DOHH2 (cell line): ENCODE data around the gene MAPKAPK2.

ENCODE experiments used
- H3F3A ChIP-seq: fragments of 200-600 bp; sonication (generic), shearing (Covaris generic); 2 replicates; pipeline ENCODE4 v1.6.0; 2016; ENCODE audit warnings: antibody characterized with exemption, mild to moderate bottlenecking; ENCODE audit not compliant: control insufficient read depth, insufficient read depth
- H3K27ac ChIP-seq: fragments of 200-600 bp; sonication (generic); 2 replicates; pipeline ENCODE4 v1.5.1; 2014; ENCODE audit warnings: low read depth, mild to moderate bottlenecking, low read length, moderate library complexity
- H3K27me3 ChIP-seq: fragments of 200-600 bp; sonication (generic); 2 replicates; pipeline ENCODE4 v1.6.1; 2014; ENCODE audit warnings: mild to moderate bottlenecking, low read length, mixed read lengths; ENCODE audit not compliant: control insufficient read depth
- H3K36me3 ChIP-seq: fragments of 200-600 bp; sonication (generic); 2 replicates; pipeline ENCODE4 v1.6.1; 2014; ENCODE audit warnings: mild to moderate bottlenecking, low read length, moderate library complexity, mixed read lengths; ENCODE audit not compliant: control insufficient read depth
- H3K4me1 ChIP-seq: fragments of 200-600 bp; sonication (generic); 2 replicates; pipeline ENCODE4 v1.6.1; 2014; ENCODE audit warnings: mild to moderate bottlenecking, low read length, mixed read lengths; ENCODE audit not compliant: control insufficient read depth
- H3K4me2 ChIP-seq: fragments of 200-600 bp; sonication (generic); 2 replicates; pipeline ENCODE4 v1.6.0; 2014; ENCODE audit warnings: mild to moderate bottlenecking, low read length, moderate library complexity
- H3K4me3 ChIP-seq: fragments of 200-600 bp; sonication (generic); 2 replicates; pipeline ENCODE4 v1.5.1; 2014; ENCODE audit warnings: mild to moderate bottlenecking, low read length, mixed read lengths
- H3K79me2 ChIP-seq: fragments of 200-600 bp; sonication (generic); 2 replicates; pipeline ENCODE4 v1.6.1; 2014; ENCODE audit warnings: mild to moderate bottlenecking, low read length, mixed read lengths; ENCODE audit not compliant: control insufficient read depth
- H3K9me2 ChIP-seq: fragments of 200-600 bp; sonication (generic); replicated peaks from 2 replicates; pipeline ENCODE4 v1.6.1; 2014; ENCODE audit warnings: mild to moderate bottlenecking, low read length, mixed read lengths; ENCODE audit not compliant: control insufficient read depth
- H3K9me3 ChIP-seq: fragments of 200-600 bp; sonication (generic); 2 replicates; pipeline ENCODE4 v1.6.1; 2014; ENCODE audit warnings: antibody characterized with exemption, low read length, mixed read lengths; ENCODE audit not compliant: control insufficient read depth, insufficient read depth
- H4K20me1 ChIP-seq: fragments of 200-600 bp; sonication (generic); 2 replicates; pipeline ENCODE4 v1.6.0; 2014; ENCODE audit warnings: low read depth, mild to moderate bottlenecking, antibody characterized with exemption, low read length, moderate library complexity; ENCODE audit not compliant: control insufficient read depth, insufficient read depth
- CTCF ChIP-seq: fragments of 200-600 bp; sonication (generic); IDR thresholded peaks from one replicate; pipeline ENCODE4 v1.5.1; 2014; ENCODE audit warnings: antibody characterized with exemption, mild to moderate bottlenecking, low read depth, low read length; ENCODE audit not compliant: poor library complexity, severe bottlenecking
- EZH2phosphoT487 ChIP-seq: fragments of 200-600 bp; sonication (generic); IDR thresholded peaks from 2 replicates; pipeline ENCODE4 v1.6.1; 2017; ENCODE audit warnings: borderline replicate concordance, mild to moderate bottlenecking, antibody characterized with exemption, low read length, moderate library complexity, mixed read lengths

Gene MAPKAPK2

GRCh38 chr1:206728697-206728987, 43.9 kb downstream of the MAPKAPK2 start:
- Histone ChIP-seq H3K4me1 (peaks cover 16% of the 10 kb centered on the region), H3K36me3 (peaks cover 19% of the 10 kb centered on the region; the same call in 1 of the 2 replicates), H3K79me2 (peaks cover 14% of the 10 kb centered on the region), H3K4me2 (no peak overlapping the region), H3F3A (peaks cover 6% of the 10 kb centered on the region; the same call in 1 of the 2 replicates), H3K9me2 (no peaks in the 10 kb centered on the region), H3K27ac (no peak overlapping the region), H3K9me3 (no peaks in the 10 kb centered on the region), H3K4me3 (no peak overlapping the region), H3K27me3 (no peaks in the 10 kb centered on the region), H4K20me1 (peaks cover 10% of the 10 kb centered on the region; the same call in 1 of the 2 replicates)
- no peak for TF ChIP-seq EZH2phosphoT487
- no peak for TF ChIP-seq CTCF

DNA sequence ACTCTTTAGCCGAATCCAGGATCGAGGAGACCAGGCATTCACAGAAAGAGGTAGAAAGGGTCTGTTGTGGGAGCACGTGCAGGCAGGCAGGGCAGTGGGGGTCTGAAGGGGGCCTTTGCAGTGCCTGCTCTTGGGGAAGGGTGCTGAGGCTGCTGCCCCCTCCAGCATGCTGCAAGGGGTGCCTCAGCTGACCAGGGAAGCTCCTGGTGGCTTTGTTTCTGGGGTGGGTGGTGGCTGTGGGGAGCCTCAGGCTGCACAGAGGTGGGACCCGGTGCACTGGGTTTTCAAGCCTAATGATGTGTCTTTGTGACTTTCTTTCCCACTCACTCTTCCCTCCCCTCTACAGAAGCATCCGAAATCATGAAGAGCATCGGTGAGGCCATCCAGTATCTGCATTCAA, 44.3 kb downstream of the MAPKAPK2 start:
- peaks cover 19% of the 10 kb centered on the region; the same call in 1 of the 2 replicates for H3K36me3 ChIP-seq
- peaks cover 14% of the 10 kb centered on the region for H3K79me2 ChIP-seq
- TF ChIP-seq CTCF (no peak), EZH2phosphoT487 (no peak)
- no peak overlapping the region for H3K4me3 ChIP-seq
- peaks cover 16% of the 10 kb centered on the region for H3K4me1 ChIP-seq
- no peaks in the 10 kb centered on the region for H3K9me2 ChIP-seq
- H3K4me2 ChIP-seq: no peak overlapping the region
- H3F3A ChIP-seq: peaks cover 6% of the 10 kb centered on the region; the same call in 1 of the 2 replicates
- no peak overlapping the region for H3K27ac ChIP-seq
- no peaks in the 10 kb centered on the region for H3K9me3 ChIP-seq
- peaks cover 10% of the 10 kb centered on the region; the same call in 1 of the 2 replicates for H4K20me1 ChIP-seq
- no peaks in the 10 kb centered on the region for H3K27me3 ChIP-seq

GRCh38 chr1:206729507-206729906, 44.8 kb downstream of the MAPKAPK2 start:
- H3F3A ChIP-seq: peaks cover 6% of the 10 kb centered on the region; the same call in 1 of the 2 replicates

More at GRCh38 chr1:206729507-206729906, 44.8 kb downstream of the MAPKAPK2 start:
- Histone ChIP-seq H3K4me1 (peaks cover 16% of the 10 kb centered on the region), H3K9me2 (no peaks in the 10 kb centered on the region), H4K20me1 (peaks cover 10% of the 10 kb centered on the region; the same call in 1 of the 2 replicates), H3K4me2 (no peak overlapping the region), H3K36me3 (peaks cover 19% of the 10 kb centered on the region; the same call in 1 of the 2 replicates), H3K9me3 (no peaks in the 10 kb centered on the region), H3K79me2 (peaks cover 14% of the 10 kb centered on the region), H3K4me3 (no peak overlapping the region), H3K27me3 (no peaks in the 10 kb centered on the region), H3K27ac (no peak overlapping the region)
- TF ChIP-seq CTCF: no peak
- no peak for TF ChIP-seq EZH2phosphoT487
